ENCODE data around the gene HHEX. TPM values are rescaled to one million over a fixed set of nuclear protein-coding genes. Genes with fewer than 3 reads are reported as not detected.

Gene HHEX
- total and polyA plus RNA-seq, 4 donors: 16.2 to 42.2 (median 34.2) TPM

- no peak for DNase-seq (ENCODE audit: low spot score)
- Histone ChIP-seq H3K9ac (ENCODE audit: low read depth in 1 of 2, low read length in 2 of 2) (no peak overlapping the region), H3K9me3 (ENCODE audit: control insufficient read depth in 4 of 4, low read length in 3 of 4) (no peaks in the 10 kb centered on the region), H3K27ac (ENCODE audit: low read depth in 1 of 2, low read length in 2 of 2) (no peak overlapping the region), H3K4me1 (ENCODE audit: control insufficient read depth in 4 of 4, insufficient read depth in 4 of 4, low read length in 3 of 4) (peaks cover 10 to 28% (median 16%) of the 10 kb centered on the region in 4 donors), H3K27me3 (ENCODE audit: control insufficient read depth in 4 of 4, insufficient read depth in 4 of 4, low read length in 3 of 4) (no peaks in the 10 kb centered on the region), H3K4me3 (ENCODE audit: low read depth in 1 of 3, low read length in 3 of 3) (no peak overlapping the region), H3K36me3 (ENCODE audit: control insufficient read depth in 4 of 4, insufficient read depth in 3 of 4, low read depth in 1 of 4, low read length in 3 of 4) (no peaks in the 10 kb centered on the region)
- WGBS: 53% methylated on average over 4 of the region's 4 CpGs
- TF ChIP-seq MAX (IDR thresholded peaks at IDR 0.05): no peak
- TF ChIP-seq, protein P1, sequence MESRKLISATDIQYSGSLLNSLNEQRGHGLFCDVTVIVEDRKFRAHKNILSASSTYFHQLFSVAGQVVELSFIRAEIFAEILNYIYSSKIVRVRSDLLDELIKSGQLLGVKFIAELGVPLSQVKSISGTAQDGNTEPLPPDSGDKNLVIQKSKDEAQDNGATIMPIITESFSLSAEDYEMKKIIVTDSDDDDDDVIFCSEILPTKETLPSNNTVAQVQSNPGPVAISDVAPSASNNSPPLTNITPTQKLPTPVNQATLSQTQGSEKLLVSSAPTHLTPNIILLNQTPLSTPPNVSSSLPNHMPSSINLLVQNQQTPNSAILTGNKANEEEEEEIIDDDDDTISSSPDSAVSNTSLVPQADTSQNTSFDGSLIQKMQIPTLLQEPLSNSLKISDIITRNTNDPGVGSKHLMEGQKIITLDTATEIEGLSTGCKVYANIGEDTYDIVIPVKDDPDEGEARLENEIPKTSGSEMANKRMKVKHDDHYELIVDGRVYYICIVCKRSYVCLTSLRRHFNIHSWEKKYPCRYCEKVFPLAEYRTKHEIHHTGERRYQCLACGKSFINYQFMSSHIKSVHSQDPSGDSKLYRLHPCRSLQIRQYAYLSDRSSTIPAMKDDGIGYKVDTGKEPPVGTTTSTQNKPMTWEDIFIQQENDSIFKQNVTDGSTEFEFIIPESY (IDR thresholded peaks at IDR 0.05): no peak
- no peak for TF ChIP-seq GABPA (IDR thresholded peaks at IDR 0.05 in 1 of 2, conservative IDR thresholded peaks at IDR 0.05 in 1 of 2)
- TF ChIP-seq JUND (IDR thresholded peaks at IDR 0.05): no peak
- TF ChIP-seq NR2F2 (IDR thresholded peaks at IDR 0.05): no peak
- TF ChIP-seq, protein P2, sequence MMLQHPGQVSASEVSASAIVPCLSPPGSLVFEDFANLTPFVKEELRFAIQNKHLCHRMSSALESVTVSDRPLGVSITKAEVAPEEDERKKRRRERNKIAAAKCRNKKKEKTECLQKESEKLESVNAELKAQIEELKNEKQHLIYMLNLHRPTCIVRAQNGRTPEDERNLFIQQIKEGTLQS (IDR thresholded peaks at IDR 0.05): no peak
- no peak for TF ChIP-seq FOXA1 (IDR thresholded peaks at IDR 0.05)
- no peak for TF ChIP-seq YY1 (IDR thresholded peaks at IDR 0.05)
- no peak for TF ChIP-seq HNF4A (conservative IDR thresholded peaks at IDR 0.05)
Observed at GRCh38 chr10:92702301-92702916, 12.7 kb downstream of the HHEX start.

DNA sequence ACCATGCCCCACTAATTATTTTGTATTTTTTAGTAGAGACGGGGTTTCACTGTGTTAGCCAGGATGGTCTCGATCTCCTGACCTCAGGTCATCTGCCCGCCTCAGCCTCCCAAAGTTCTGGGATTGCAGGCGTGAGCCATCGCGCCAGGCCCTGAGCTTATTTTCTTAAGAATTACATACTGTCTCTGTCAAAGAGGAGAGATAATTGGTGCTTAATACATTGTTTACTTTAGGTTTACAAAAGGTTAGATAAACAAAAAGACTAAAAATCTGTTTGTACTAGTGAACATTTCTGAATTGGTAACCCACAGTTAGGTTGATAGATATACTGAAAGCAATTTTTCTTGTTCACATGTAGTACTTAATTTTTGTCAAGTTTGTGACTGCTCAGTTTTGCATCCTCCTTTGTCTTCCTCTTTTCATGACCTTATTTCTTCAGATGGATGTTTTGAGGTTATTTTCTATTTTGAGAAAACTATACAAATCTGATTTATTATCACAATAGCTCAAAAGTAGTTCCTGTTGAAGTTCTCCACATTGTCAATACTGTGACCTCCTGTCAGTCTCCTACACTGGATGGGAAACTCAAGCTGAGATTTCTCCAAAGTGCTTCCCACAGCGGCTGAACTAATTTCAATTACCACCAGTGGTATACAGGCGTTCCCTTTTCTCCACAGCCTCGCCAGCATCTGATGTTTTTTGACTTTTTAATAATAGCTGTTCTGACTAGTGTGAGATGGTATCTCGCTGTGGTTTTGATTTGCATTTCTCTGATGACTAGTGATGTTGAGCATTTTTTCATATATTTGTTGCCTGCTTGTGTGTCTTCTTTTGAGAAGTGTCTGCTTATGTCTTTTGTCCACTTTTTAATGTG lies 22.5 kb downstream of the HHEX start:
- no peak for DNase-seq (ENCODE audit: low spot score)
- H3K27me3 ChIP-seq (ENCODE audit: control insufficient read depth in 4 of 4, insufficient read depth in 4 of 4, low read length in 3 of 4): no peaks in the 10 kb centered on the region
- WGBS: 59% methylated on average over 10 of the region's 10 CpGs
- no peaks in the 10 kb centered on the region for H3K36me3 ChIP-seq (ENCODE audit: control insufficient read depth in 4 of 4, insufficient read depth in 3 of 4, low read depth in 1 of 4, low read length in 3 of 4)
- no peak overlapping the region for H3K4me3 ChIP-seq (ENCODE audit: low read depth in 1 of 3, low read length in 3 of 3)
- H3K27ac ChIP-seq (ENCODE audit: low read depth in 1 of 2, low read length in 2 of 2): no peak overlapping the region
- H3K9ac ChIP-seq (ENCODE audit: low read depth in 1 of 2, low read length in 2 of 2): no peak overlapping the region
- H3K4me1 ChIP-seq (ENCODE audit: control insufficient read depth in 4 of 4, insufficient read depth in 4 of 4, low read length in 3 of 4): peaks cover 0 to 14% (median 6%) of the 10 kb centered on the region in 4 donors
- H3K9me3 ChIP-seq (ENCODE audit: control insufficient read depth in 4 of 4, low read length in 3 of 4): no peaks in the 10 kb centered on the region
- TF ChIP-seq RXRA (IDR thresholded peaks at IDR 0.05): no peak
- no peak for TF ChIP-seq YY1 (IDR thresholded peaks at IDR 0.05)
- TF ChIP-seq FOXA2 (IDR thresholded peaks at IDR 0.05): peak; percentile 34
- TF ChIP-seq GABPA (IDR thresholded peaks at IDR 0.05 in 1 of 2, conservative IDR thresholded peaks at IDR 0.05 in 1 of 2): no peak
- TF ChIP-seq, protein P3, sequence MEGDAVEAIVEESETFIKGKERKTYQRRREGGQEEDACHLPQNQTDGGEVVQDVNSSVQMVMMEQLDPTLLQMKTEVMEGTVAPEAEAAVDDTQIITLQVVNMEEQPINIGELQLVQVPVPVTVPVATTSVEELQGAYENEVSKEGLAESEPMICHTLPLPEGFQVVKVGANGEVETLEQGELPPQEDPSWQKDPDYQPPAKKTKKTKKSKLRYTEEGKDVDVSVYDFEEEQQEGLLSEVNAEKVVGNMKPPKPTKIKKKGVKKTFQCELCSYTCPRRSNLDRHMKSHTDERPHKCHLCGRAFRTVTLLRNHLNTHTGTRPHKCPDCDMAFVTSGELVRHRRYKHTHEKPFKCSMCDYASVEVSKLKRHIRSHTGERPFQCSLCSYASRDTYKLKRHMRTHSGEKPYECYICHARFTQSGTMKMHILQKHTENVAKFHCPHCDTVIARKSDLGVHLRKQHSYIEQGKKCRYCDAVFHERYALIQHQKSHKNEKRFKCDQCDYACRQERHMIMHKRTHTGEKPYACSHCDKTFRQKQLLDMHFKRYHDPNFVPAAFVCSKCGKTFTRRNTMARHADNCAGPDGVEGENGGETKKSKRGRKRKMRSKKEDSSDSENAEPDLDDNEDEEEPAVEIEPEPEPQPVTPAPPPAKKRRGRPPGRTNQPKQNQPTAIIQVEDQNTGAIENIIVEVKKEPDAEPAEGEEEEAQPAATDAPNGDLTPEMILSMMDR (IDR thresholded peaks at IDR 0.05; ENCODE audit: low read depth, low read length, missing input control): no peak
